Activated T-cell treated with anti-CD3 and anti-CD28 coated beads, Interleukin-2, amount 50 U/mL, for 24 hours (primary cell): ENCODE data around the gene LRRC45.
"Not testable (repeated sequence)": the region's sequence is repeated elsewhere in the genome, so short reads cannot be mapped to it uniquely, and the experiment has no call there.

Source experiments
- DNase-seq: peaks from one replicate; pipeline ENCODE4 v3.0.0-alpha.2; 2020
- H3K27ac Mint-ChIP-seq: 2 replicates; pipeline ENCODE4 v1.8.0; 2020; ENCODE audit warnings: mild to moderate bottlenecking, mixed read lengths
- H3K27me3 Mint-ChIP-seq: 2 replicates; pipeline ENCODE4 v1.8.0; 2020; ENCODE audit warnings: mixed read lengths
- H3K36me3 Mint-ChIP-seq: 2 replicates; pipeline ENCODE4 v1.8.0; 2020; ENCODE audit warnings: low read depth, mixed read lengths
- H3K4me1 Mint-ChIP-seq: 2 replicates; pipeline ENCODE4 v1.8.0; 2020; ENCODE audit warnings: low read depth, mixed read lengths
- H3K4me3 Mint-ChIP-seq: 2 replicates; pipeline ENCODE4 v1.8.0; 2020; ENCODE audit warnings: mild to moderate bottlenecking, moderate library complexity, mixed read lengths
- H3K9me3 Mint-ChIP-seq: 2 replicates; pipeline ENCODE4 v1.8.0; 2020; ENCODE audit warnings: mixed read lengths

LRRC45 gene

GRCh38 chr17:82022981-82023446, at the start of gene LRRC45:
LRRC45 (plus strand) TSS chr17:82023305; CDS start chr17:82023644, 339 bp downstream.
- Mint-ChIP-seq H3K27me3 (no peaks in the 10 kb centered on the region), H3K4me1 (peaks cover 25% of the 10 kb centered on the region), H3K36me3 (peaks cover 49% of the 10 kb centered on the region), H3K9me3 (no peaks in the 10 kb centered on the region), H3K27ac (peak within 1 kb of the TSS; percentile 87), H3K4me3 (peak within 1 kb of the TSS; percentile 90)
- DNase-seq, result peak; percentile 99

- Mint-ChIP-seq H3K4me3 (no peak overlapping the region), H3K36me3 (peaks cover 3% of the 10 kb centered on the region)
These were observed 49.7 kb upstream of the LRRC45 start for GRCh38 chr17:81973432-81973831.

GRCh38 chr17:81976332-81977210, 46.5 kb upstream of the LRRC45 start:
- Mint-ChIP-seq H3K27me3 (no peaks in the 10 kb centered on the region), H3K36me3 (peaks cover 24% of the 10 kb centered on the region), H3K4me1 (peaks cover 42% of the 10 kb centered on the region), H3K9me3 (no peaks in the 10 kb centered on the region), H3K4me3 (peak overlapping the region; percentile 91), H3K27ac (peak overlapping the region; percentile 98)
- peak; percentile 76 for DNase-seq

More at GRCh38 chr17:81973432-81973831, 49.7 kb upstream of the LRRC45 start:
- Mint-ChIP-seq H3K4me1 (peaks cover 17% of the 10 kb centered on the region), H3K27me3 (no peaks in the 10 kb centered on the region), H3K27ac (no peak overlapping the region), H3K9me3 (no peaks in the 10 kb centered on the region)
- DNase-seq, result no peak

GRCh38 chr17:81977211-81977808, 45.8 kb upstream of the LRRC45 start, which contains the start of gene ASPSCR1:
ASPSCR1 (plus strand) TSS chr17:81977629; CDS start chr17:81977647, 18 bp downstream.
- no peaks in the 10 kb centered on the region for H3K27me3 Mint-ChIP-seq
- peak within 1 kb of the TSS; percentile 91 for H3K4me3 Mint-ChIP-seq
- H3K36me3 Mint-ChIP-seq, result peaks cover 26% of the 10 kb centered on the region
- H3K9me3 Mint-ChIP-seq, result no peaks in the 10 kb centered on the region
- DNase-seq, result peak; percentile 93
- peaks cover 42% of the 10 kb centered on the region for H3K4me1 Mint-ChIP-seq
- peak within 1 kb of the TSS; percentile 98 for H3K27ac Mint-ChIP-seq

- no peak for DNase-seq
- H3K4me1 Mint-ChIP-seq, result peaks cover 44% of the 10 kb centered on the region
- H3K27ac Mint-ChIP-seq, result peak overlapping the region; percentile 76
- no peaks in the 10 kb centered on the region for H3K27me3 Mint-ChIP-seq
- peaks cover 37% of the 10 kb centered on the region for H3K36me3 Mint-ChIP-seq
- no peaks in the 10 kb centered on the region for H3K9me3 Mint-ChIP-seq
- peak overlapping the region; percentile 80 for H3K4me3 Mint-ChIP-seq
These were observed 44.4 kb upstream of the LRRC45 start for GRCh38 chr17:81978524-81979298.

GRCh38 chr17:81980122-81980521, 43.0 kb upstream of the LRRC45 start:
- DNase-seq, result no peak
- H3K27me3 Mint-ChIP-seq, result no peaks in the 10 kb centered on the region
- H3K27ac Mint-ChIP-seq, result no peak overlapping the region
- H3K36me3 Mint-ChIP-seq, result peaks cover 45% of the 10 kb centered on the region
- H3K9me3 Mint-ChIP-seq, result no peaks in the 10 kb centered on the region
- H3K4me3 Mint-ChIP-seq, result no peak overlapping the region
- peaks cover 46% of the 10 kb centered on the region for H3K4me1 Mint-ChIP-seq

- H3K36me3 Mint-ChIP-seq, result peaks cover 52% of the 10 kb centered on the region
- no peaks in the 10 kb centered on the region for H3K27me3 Mint-ChIP-seq
- no peak overlapping the region for H3K27ac Mint-ChIP-seq
- H3K4me3 Mint-ChIP-seq, result no peak overlapping the region
- no peaks in the 10 kb centered on the region for H3K9me3 Mint-ChIP-seq
- peaks cover 46% of the 10 kb centered on the region for H3K4me1 Mint-ChIP-seq
- DNase-seq, result no peak
These were observed 42.3 kb upstream of the LRRC45 start for GRCh38 chr17:81980707-81981343.

GRCh38 chr17:81981511-81981910, 41.6 kb upstream of the LRRC45 start:
- not testable (repeated sequence) for DNase-seq, H3K4me3 Mint-ChIP-seq, H3K9me3 Mint-ChIP-seq, H3K27ac Mint-ChIP-seq, H3K27me3 Mint-ChIP-seq
- Mint-ChIP-seq H3K36me3 (peaks cover 58% of the 10 kb centered on the region), H3K4me1 (peaks cover 39% of the 10 kb centered on the region)

- Mint-ChIP-seq H3K4me3 (no peak overlapping the region), H3K9me3 (no peaks in the 10 kb centered on the region), H3K27me3 (no peaks in the 10 kb centered on the region), H3K27ac (no peak overlapping the region), H3K36me3 (peaks cover 67% of the 10 kb centered on the region), H3K4me1 (peaks cover 34% of the 10 kb centered on the region)
- no peak for DNase-seq
These were observed 40.0 kb upstream of the LRRC45 start for GRCh38 chr17:81983011-81983638.

- H3K27me3 Mint-ChIP-seq, result no peaks in the 10 kb centered on the region
- no peak overlapping the region for H3K4me3 Mint-ChIP-seq
- no peaks in the 10 kb centered on the region for H3K9me3 Mint-ChIP-seq
- H3K27ac Mint-ChIP-seq, result no peak overlapping the region
- H3K4me1 Mint-ChIP-seq, result peaks cover 29% of the 10 kb centered on the region
- peaks cover 66% of the 10 kb centered on the region for H3K36me3 Mint-ChIP-seq
- no peak for DNase-seq
These were observed 39.3 kb upstream of the LRRC45 start for GRCh38 chr17:81983639-81984373.

GRCh38 chr17:81984773-81985410, 38.2 kb upstream of the LRRC45 start:
- Mint-ChIP-seq H3K36me3 (peaks cover 60% of the 10 kb centered on the region), H3K9me3 (no peaks in the 10 kb centered on the region), H3K27ac (peak overlapping the region; percentile 34), H3K27me3 (no peaks in the 10 kb centered on the region), H3K4me1 (peaks cover 22% of the 10 kb centered on the region), H3K4me3 (no peak overlapping the region)
- DNase-seq, result no peak

- H3K36me3 Mint-ChIP-seq, result peaks cover 54% of the 10 kb centered on the region
- H3K4me3 Mint-ChIP-seq, result no peak overlapping the region
- H3K27ac Mint-ChIP-seq, result no peak overlapping the region
- no peaks in the 10 kb centered on the region for H3K9me3 Mint-ChIP-seq
- no peak for DNase-seq
- H3K4me1 Mint-ChIP-seq, result peaks cover 8% of the 10 kb centered on the region
- H3K27me3 Mint-ChIP-seq, result no peaks in the 10 kb centered on the region
These were observed 36.5 kb upstream of the LRRC45 start for GRCh38 chr17:81986606-81987005.
